ENCODE data around the gene MYL12A. TPM values are rescaled to one million over a fixed set of nuclear protein-coding genes. Genes with fewer than 3 reads are reported as not detected.

MYL12A gene
- total RNA-seq, 1 experiment from 2014 or later, result 230 TPM

GRCh38 chr18:3305354-3305762 is 57.8 kb downstream of the MYL12A start:
- H3K27ac Mint-ChIP-seq, result no peak overlapping the region
- no peaks in the 10 kb centered on the region for H3K36me3 Mint-ChIP-seq
- TF ChIP-seq STAT6 (CRISPR knock-in tag; conservative IDR thresholded peaks at IDR 0.05; ENCODE audit: low read depth) (no peak), MXD4 (CRISPR knock-in tag; IDR thresholded peaks at IDR 0.05; ENCODE audit: borderline replicate concordance) (no peak)
- peaks cover 13% of the 10 kb centered on the region for H3K4me1 Mint-ChIP-seq
- H3K4me3 Mint-ChIP-seq, result no peak overlapping the region
- H3K27me3 Mint-ChIP-seq (ENCODE audit: low read depth), result no peaks in the 10 kb centered on the region
- no peak for ATAC-seq
- ChIA-PET POLR2A (no interaction called here), CTCF (interaction anchor here (0.9 to 2.8 kb wide), 3 partner anchors 8 to 683 kb away, joined by 3 to 13 read pairs (median 3); no protein-coding TSS in a partner anchor)
- H3K9me3 Mint-ChIP-seq, result peaks cover 9% of the 10 kb centered on the region; the same call in 1 of the 2 replicates
- DNase-seq (ENCODE audit: low spot score), result no peak

Other genes starting within 250 kb of the MYL12A start
- 10.4 to 12.2 TPM (median 11.8 TPM) in 3 replicates for gene LPIN2, start 234.7 kb upstream of the MYL12A start, total RNA-seq (2021)
- 0.35 to 0.64 TPM (median 0.53 TPM) in 3 replicates for gene MYOM1, start 27.8 kb upstream of the MYL12A start, total RNA-seq (2021)
- 158 to 173 TPM (median 163 TPM) in 3 replicates for gene MYL12B, start 14.3 kb downstream of the MYL12A start, total RNA-seq (2021)
- 201 to 210 TPM (median 206 TPM) in 3 replicates for gene TGIF1, start 202.4 kb downstream of the MYL12A start, total RNA-seq (2021)